NCI-H128 (cell line): ENCODE data around the gene PTPN13.
"Not testable (repeated sequence)": the region's sequence is repeated elsewhere in the genome, so short reads cannot be mapped to it uniquely, and the experiment has no call there.

Experiments
- DNase-seq: peaks from one replicate; lab custom pipeline; 2025; ENCODE audit not compliant: unreplicated experiment; lab: John Stamatoyannopoulos, UW

Gene PTPN13

DNA sequence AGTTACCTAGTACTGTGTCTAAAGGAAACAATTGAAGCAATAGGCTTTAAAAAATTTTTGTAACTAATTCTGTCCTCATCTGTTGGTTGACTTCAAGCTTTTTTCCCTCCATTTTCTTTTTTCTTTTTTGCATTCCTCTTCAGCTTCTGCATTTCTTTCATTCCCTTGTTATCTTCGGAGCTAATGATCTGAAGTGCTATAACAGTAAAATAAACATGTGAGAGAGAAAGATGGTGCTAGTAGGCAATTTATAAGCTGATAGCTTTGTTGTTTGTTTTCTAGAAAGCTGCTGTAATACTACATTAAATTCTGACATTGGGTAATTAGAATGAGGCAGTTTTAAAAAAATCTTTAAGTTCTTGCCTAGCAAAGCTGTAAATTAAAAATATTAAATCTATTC, 37.1 kb downstream of the PTPN13 start:
- no peak for DNase-seq

- DNase-seq: no peak
Measured at GRCh38 chr4:86633854-86634253, 39.7 kb downstream of the PTPN13 start.

- DNase-seq: no peak
Measured at GRCh38 chr4:86640469-86640868, 46.4 kb downstream of the PTPN13 start.

DNA sequence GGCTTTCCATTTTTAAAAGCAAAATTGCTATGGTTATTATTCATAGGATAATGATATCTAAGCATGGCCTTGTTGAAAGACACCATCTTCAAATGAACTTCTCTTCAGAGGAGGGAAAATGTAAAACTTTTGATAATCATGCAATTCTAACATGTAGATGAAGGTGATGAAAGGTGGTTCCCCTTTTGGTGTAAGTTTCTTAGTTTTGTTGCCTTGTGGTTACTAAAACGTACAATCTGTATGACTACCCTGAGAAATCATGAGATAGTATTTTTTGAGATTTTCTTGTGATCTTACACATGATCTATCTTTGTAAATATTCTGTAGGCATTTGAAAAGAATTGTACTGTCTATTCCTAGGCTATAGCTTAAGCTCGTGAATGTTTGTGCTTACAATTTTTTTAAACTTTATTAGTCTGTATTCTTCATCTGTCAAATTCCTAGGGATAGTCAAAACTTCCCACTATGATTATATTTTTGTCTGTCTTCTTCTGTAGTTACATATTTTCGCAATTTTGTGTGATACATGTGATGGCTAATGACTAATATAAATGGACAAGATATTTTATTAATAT, 47.5 kb downstream of the PTPN13 start:
- no peak for DNase-seq

- no peak for DNase-seq
Measured at GRCh38 chr4:86644892-86645291, 50.8 kb downstream of the PTPN13 start.

DNA sequence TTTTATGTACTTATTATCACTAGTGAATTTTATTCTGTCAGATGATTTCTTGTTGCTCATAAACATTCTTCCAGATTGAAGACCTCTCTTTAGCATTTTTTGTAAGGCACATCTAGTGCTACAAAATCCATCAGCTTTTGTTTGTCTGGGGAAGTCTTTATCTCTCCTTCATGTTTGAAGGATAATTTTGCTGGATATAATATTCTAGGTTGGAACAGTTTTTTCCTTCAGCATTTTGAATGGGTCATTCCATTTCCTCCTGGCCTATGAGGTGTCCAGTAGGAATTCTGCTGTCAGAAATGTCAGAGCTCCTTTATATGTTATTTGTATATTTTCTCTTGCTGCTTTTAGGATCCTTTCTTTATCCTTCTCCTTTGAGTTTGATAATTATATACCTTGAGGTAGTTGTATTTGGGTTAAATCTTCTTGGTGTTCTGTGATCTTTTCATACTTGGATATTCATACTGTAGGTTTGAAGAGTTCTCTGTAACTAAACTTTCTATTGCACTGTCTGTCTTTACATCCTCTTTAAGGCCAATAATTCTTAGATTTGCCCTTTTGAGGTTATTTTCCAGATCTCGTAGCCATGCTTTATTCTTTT, 58.3 kb downstream of the PTPN13 start:
- DNase-seq: no peak

- DNase-seq: no peak
Measured at GRCh38 chr4:86653237-86653865, 59.2 kb downstream of the PTPN13 start.

GRCh38 chr4:86656781-86657180, 62.7 kb downstream of the PTPN13 start:
- DNase-seq: not testable (repeated sequence)

DNA sequence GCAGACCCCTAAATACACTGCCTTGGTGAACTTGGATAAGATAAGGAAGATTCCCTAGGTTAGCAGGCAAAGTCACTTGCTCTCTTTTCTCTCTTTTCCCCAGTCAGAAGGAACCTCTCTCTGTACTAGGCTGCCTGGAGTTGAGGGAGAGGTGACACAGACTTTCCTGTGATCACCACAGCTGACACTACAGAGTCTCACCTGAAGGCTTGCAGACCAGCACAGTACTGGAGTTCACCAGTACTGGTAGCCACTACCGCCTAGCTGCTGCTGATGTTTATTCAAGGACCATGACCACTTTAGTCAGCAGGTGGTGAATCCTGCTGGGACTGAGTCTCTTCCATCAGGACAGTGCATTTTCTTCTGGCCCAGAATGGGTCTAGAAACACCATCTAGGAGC, 63.3 kb downstream of the PTPN13 start:
- no peak for DNase-seq

DNA sequence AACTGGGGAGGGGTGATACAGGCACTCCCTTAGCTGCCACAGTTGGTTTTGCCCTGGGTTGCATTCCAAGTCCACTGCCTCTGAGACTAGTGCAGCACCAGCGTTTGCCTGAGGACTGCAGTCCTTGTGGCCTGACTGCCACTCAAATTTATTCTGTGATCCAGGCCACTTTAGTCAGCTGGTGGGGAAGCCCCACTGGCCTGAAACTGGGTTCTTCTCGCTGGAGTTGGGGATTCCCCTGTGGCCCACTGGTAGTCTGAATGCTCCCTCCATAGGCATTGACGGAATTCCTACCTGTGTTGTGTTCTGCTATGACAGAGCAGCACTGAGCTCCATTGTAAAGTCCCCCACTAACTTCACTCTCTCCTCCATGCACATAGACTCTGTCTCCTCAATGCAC, 63.8 kb downstream of the PTPN13 start:
- no peak for DNase-seq

GRCh38 chr4:86660401-86660800, 66.3 kb downstream of the PTPN13 start:
- no peak for DNase-seq

GRCh38 chr4:86661006-86661405, 66.9 kb downstream of the PTPN13 start:
- DNase-seq: no peak

GRCh38 chr4:86661418-86661817, 67.3 kb downstream of the PTPN13 start:
- DNase-seq: no peak

DNA sequence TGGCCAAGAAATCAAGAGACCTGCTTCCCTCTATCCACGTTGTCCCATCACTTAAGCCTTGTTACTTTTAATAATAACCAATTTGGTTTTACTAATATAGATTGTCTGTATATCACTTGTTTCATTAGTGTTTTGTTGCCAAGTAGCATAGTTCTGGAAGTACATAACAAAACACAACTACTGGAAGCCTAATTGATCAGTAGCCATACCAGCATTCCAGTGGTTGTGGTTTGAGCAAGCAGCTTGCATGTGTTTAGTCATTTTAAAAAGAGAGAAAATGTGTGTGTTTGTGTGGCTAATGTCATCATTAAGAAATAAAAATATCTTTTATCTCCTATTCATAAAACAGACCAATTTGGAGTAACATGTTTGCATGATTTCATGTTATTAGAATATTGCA, 70.8 kb downstream of the PTPN13 start:
- no peak for DNase-seq

GRCh38 chr4:86670298-86670697, 76.2 kb downstream of the PTPN13 start:
- no peak for DNase-seq

- DNase-seq: no peak
Measured at GRCh38 chr4:86670756-86671155, 76.6 kb downstream of the PTPN13 start.

- no peak for DNase-seq
Measured at GRCh38 chr4:86675548-86675947, 81.4 kb downstream of the PTPN13 start.

- DNase-seq: no peak
Measured at GRCh38 chr4:86678796-86679195, 84.7 kb downstream of the PTPN13 start.

DNA sequence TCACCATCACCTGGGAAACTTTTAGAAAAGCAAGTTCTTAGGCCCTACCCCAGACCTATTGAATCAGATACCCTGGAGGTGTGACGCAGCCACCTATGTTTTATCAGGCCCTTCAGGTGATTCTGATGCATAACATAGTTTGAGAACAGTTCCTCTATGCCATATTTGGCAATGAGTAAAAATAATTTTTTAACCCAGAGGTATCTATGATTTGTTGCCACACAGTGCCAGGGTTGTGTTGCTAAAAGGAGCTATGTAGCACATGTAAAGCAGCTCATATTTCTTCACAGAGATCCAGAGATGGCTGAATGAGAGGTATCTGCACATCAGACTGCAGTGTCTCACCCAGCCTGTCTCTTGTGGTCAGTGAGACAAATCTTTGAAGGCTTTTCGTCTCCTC, 85.3 kb downstream of the PTPN13 start:
- no peak for DNase-seq

DNA sequence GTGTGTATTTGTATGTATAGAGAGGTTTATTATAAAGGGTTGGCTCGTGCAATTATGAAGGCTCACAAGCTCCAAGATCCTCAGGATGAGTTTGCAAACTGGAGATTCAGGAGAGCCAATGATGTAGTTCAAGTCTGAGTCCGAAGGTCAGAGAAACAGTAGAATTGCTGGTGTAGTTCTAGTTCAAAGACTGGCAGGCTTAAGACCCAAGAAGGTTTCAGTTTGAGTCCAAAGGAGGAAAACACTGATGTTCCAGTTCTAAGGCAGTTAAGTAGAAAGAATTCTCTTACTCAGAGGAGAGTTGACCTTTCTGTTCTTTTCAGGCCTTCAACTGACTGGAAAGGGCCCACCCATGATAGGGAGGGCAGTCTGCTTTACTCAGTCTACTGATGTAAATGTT, 89.1 kb downstream of the PTPN13 start:
- no peak for DNase-seq

DNA sequence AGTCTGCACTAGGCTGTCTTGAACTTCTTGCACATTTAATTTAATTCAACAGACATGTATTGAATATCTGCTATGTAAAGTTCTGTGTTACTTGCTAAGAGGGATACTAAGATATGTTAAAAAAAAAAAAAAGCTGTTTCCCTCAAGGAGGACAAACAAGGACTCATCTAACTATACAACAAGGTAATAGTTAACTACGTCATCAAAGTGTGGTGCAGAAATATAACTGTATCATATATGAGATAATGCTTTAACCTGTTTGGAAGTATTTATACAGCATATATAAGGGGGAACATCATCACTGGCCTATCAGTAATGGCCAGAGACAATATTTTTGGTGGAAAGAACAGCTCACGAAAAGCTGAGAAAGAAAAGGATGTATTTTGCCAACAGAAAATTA, 89.9 kb downstream of the PTPN13 start:
- DNase-seq: no peak

DNA sequence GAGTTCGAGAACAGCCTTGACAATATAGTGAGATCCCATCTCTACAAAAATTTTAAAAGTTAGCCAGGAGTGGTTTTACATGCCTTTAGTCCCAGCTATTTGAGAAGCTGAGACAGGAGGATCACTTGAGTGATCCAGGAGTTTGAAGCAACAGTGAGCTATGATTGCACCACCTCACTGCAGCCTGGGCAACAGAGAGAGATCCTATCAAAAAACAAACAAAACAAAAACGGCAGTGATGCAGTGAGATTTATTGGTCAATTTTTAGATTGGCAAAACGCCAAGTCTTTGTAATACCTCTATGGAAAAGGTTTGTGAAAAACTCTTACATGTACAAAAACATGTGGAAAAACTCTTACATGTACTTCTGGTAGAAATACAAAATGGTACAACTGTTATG, 91.3 kb downstream of the PTPN13 start:
- DNase-seq: no peak

GRCh38 chr4:86686741-86687140, 92.6 kb downstream of the PTPN13 start:
- no peak for DNase-seq
